PC-3 (cell line): ENCODE measurements around the gene SLC30A7. TPM values are rescaled to one million over a fixed set of nuclear protein-coding genes. Genes with fewer than 3 reads are reported as not detected.

Experiments
- ATAC-seq: fragments of 200-7000 bp; cut with Tn5 transposase; 2 replicates; pipeline ENCODE4 v1.9.1; 2020; ENCODE audit warnings: mild to moderate bottlenecking, moderate library complexity
- BruUV-seq: library from RNA; stranded (reverse); fragments of 400-500 nt; replicated peaks from 2 replicates; lab custom pipeline; 2021; lab: Mats Ljungman, UMichigan
- CTCF ChIA-PET: fragments of 300-600 bp; sonication (Branson Sonifier 250); formaldehyde crosslinking; loops from one replicate; lab custom pipeline; 2022; ENCODE audit warnings: antibody characterized with exemption; lab: Charles Lee
- POLR2A ChIA-PET: fragments of 300-600 bp; sonication (Branson Sonifier 250); formaldehyde crosslinking; loops from one replicate; lab custom pipeline; 2022; ENCODE audit warnings: antibody characterized with exemption; ENCODE audit not compliant: unreplicated experiment; lab: Charles Lee
- DNase-seq: peaks from one replicate; pipeline ENCODE4 v3.0.0-alpha.2; 2015
- H2AFZ ChIP-seq: fragments of 300-600 bp; sonication (generic); 2 replicates; pipeline ENCODE4 v1.6.0; 2016; ENCODE audit warnings: antibody characterized with exemption, low read length
- H3F3A ChIP-seq: fragments of 300-600 bp; sonication (generic); one replicate; pipeline ENCODE4 v1.6.0; 2017; ENCODE audit warnings: antibody characterized with exemption, low read length, control low read depth, mild to moderate bottlenecking; ENCODE audit not compliant: unreplicated experiment
- H3K27ac ChIP-seq: fragments of 300-600 bp; sonication (generic); 2 replicates; pipeline ENCODE4 v1.5.1; 2016; ENCODE audit warnings: mild to moderate bottlenecking, low read length
- H3K27me3 ChIP-seq: fragments of 300-600 bp; sonication (generic); 2 replicates; pipeline ENCODE4 v1.6.1; 2016; ENCODE audit warnings: low read length, mixed read lengths
- H3K36me3 ChIP-seq: fragments of 300-600 bp; sonication (generic); 2 replicates; pipeline ENCODE4 v1.6.1; 2016; ENCODE audit warnings: low read depth, mixed run types, low read length, mixed read lengths
- H3K4me1 ChIP-seq: fragments of 300-600 bp; sonication (generic); 2 replicates; pipeline ENCODE4 v1.5.1; 2016; ENCODE audit warnings: low read length; ENCODE audit not compliant: insufficient read depth
- H3K4me2 ChIP-seq: fragments of 300-600 bp; sonication (generic); 2 replicates; pipeline ENCODE4 v1.6.0; 2016; ENCODE audit warnings: low read length
- H3K4me3 ChIP-seq: fragments of 300-600 bp; sonication (generic); 2 replicates; pipeline ENCODE4 v1.5.1; 2016; ENCODE audit warnings: mild to moderate bottlenecking, low read length, mixed read lengths
- H3K79me2 ChIP-seq: fragments of 300-600 bp; sonication (generic); 2 replicates; pipeline ENCODE4 v1.6.1; 2017; ENCODE audit warnings: low read length, mixed read lengths
- H3K9ac ChIP-seq: fragments of 300-600 bp; sonication (generic); 2 replicates; pipeline ENCODE4 v1.6.0; 2016; ENCODE audit warnings: mild to moderate bottlenecking, low read length
- H3K9me2 ChIP-seq: fragments of 300-600 bp; sonication (generic); replicated peaks from 2 replicates; pipeline ENCODE4 v1.6.1; 2016; ENCODE audit warnings: mixed run types, low read length, mixed read lengths
- H3K9me3 ChIP-seq: fragments of 300-600 bp; sonication (generic); 2 replicates; pipeline ENCODE4 v1.6.1; 2016; ENCODE audit warnings: low read length, mixed read lengths
- H4K20me1 ChIP-seq: fragments of 300-600 bp; sonication (generic); 2 replicates; pipeline ENCODE4 v1.6.1; 2016; ENCODE audit warnings: low read length, mixed read lengths
- EZH2 ChIP-seq: fragments of 300-600 bp; sonication (generic); IDR thresholded peaks from one replicate; pipeline ENCODE4 v1.6.1; 2017; ENCODE audit warnings: antibody characterized with exemption, mild to moderate bottlenecking, low read length; ENCODE audit not compliant: unreplicated experiment
- EZH2phosphoT487 ChIP-seq: fragments of 300-600 bp; sonication (generic); IDR thresholded peaks from 2 replicates; pipeline ENCODE4 v1.6.1; 2018; ENCODE audit warnings: mild to moderate bottlenecking, antibody characterized with exemption, low read length, borderline replicate concordance
- intact Hi-C: fragments of 100-400 bp; cut with micrococcal nuclease; formaldehyde crosslinking; loops from 2 replicates; pipeline ENCODE4 v1.9.0; 2023
- total RNA-seq: library from RNA; depleted of rRNA; stranded (reverse); fragments of >200 nt; gene quantifications from 2 replicates; pipeline ENCODE4 v1.2.3, GENCODE V29; 2014
- TF ChIP-seq, protein P1 (sequence below): fragments of 300-600 bp; sonication (generic); conservative IDR thresholded peaks from 2 replicates; pipeline ENCODE4 v1.5.1; 2017; ENCODE audit warnings: antibody characterized with exemption, low read depth, mild to moderate bottlenecking, low read length

Gene SLC30A7
- total RNA-seq, 1 experiment from 2014 or later, result 24.0 TPM

GRCh38 chr1:100904528-100904927 is 8.6 kb downstream of the SLC30A7 start:
- Histone ChIP-seq H3K4me1 (no peaks in the 10 kb centered on the region), H2AFZ (no peak overlapping the region), H3K27ac (no peak overlapping the region), H3K79me2 (peaks cover 25% of the 10 kb centered on the region), H3K27me3 (no peaks in the 10 kb centered on the region), H3K36me3 (peaks cover 56% of the 10 kb centered on the region), H3K4me3 (no peak overlapping the region), H3K9me3 (no peaks in the 10 kb centered on the region), H3K9ac (no peak overlapping the region), H3K4me2 (no peak overlapping the region), H3K9me2 (no peaks in the 10 kb centered on the region), H3F3A (no peaks in the 10 kb centered on the region), H4K20me1 (no peaks in the 10 kb centered on the region; the same call in 1 of the 2 replicates)
- TF ChIP-seq EZH2phosphoT487 (no peak), EZH2 (no peak)
- TF ChIP-seq, protein P1, sequence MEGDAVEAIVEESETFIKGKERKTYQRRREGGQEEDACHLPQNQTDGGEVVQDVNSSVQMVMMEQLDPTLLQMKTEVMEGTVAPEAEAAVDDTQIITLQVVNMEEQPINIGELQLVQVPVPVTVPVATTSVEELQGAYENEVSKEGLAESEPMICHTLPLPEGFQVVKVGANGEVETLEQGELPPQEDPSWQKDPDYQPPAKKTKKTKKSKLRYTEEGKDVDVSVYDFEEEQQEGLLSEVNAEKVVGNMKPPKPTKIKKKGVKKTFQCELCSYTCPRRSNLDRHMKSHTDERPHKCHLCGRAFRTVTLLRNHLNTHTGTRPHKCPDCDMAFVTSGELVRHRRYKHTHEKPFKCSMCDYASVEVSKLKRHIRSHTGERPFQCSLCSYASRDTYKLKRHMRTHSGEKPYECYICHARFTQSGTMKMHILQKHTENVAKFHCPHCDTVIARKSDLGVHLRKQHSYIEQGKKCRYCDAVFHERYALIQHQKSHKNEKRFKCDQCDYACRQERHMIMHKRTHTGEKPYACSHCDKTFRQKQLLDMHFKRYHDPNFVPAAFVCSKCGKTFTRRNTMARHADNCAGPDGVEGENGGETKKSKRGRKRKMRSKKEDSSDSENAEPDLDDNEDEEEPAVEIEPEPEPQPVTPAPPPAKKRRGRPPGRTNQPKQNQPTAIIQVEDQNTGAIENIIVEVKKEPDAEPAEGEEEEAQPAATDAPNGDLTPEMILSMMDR, result no peak
- BruUV-seq, result no TSS peak
- ChIA-PET CTCF (no interaction called here), POLR2A (no interaction called here)
- ATAC-seq, result no peak
- intact Hi-C loops, result no loop called here
- DNase-seq, result no peak

GRCh38 chr1:100905181-100905580 is 9.3 kb downstream of the SLC30A7 start:
- ATAC-seq (no peak), DNase-seq (no peak)
- Histone ChIP-seq H2AFZ (no peak overlapping the region), H3K9ac (no peak overlapping the region), H3F3A (no peaks in the 10 kb centered on the region), H3K9me2 (no peaks in the 10 kb centered on the region), H3K36me3 (peaks cover 57% of the 10 kb centered on the region), H3K27ac (no peak overlapping the region), H3K9me3 (no peaks in the 10 kb centered on the region), H3K4me1 (no peaks in the 10 kb centered on the region), H3K4me2 (no peak overlapping the region), H3K79me2 (peaks cover 22% of the 10 kb centered on the region), H3K27me3 (no peaks in the 10 kb centered on the region), H4K20me1 (no peaks in the 10 kb centered on the region; the same call in 1 of the 2 replicates), H3K4me3 (no peak overlapping the region)
- BruUV-seq, result no TSS peak
- ChIA-PET CTCF (no interaction called here), POLR2A (no interaction called here)
- no peak for TF ChIP-seq EZH2
- no peak for TF ChIP-seq EZH2phosphoT487
- TF ChIP-seq, protein P1, result no peak
- intact Hi-C loops, result no loop called here

GRCh38 chr1:100907887-100908286 is 12.0 kb downstream of the SLC30A7 start:
- no peak overlapping the region for H3K27ac ChIP-seq
- H3K36me3 ChIP-seq, result peaks cover 59% of the 10 kb centered on the region
- no peak overlapping the region for H3K4me2 ChIP-seq
- no peak overlapping the region for H2AFZ ChIP-seq
- H3K9ac ChIP-seq, result no peak overlapping the region
- H3K4me1 ChIP-seq, result no peaks in the 10 kb centered on the region
- intact Hi-C loops, result no loop called here
- no peaks in the 10 kb centered on the region for H3F3A ChIP-seq
- H4K20me1 ChIP-seq, result no peaks in the 10 kb centered on the region; the same call in 1 of the 2 replicates
- CTCF ChIA-PET, result interaction anchor here (0.6 kb wide), 1 partner anchor 13 kb away, joined by 3 read pairs; no protein-coding TSS in a partner anchor
- H3K9me3 ChIP-seq, result no peaks in the 10 kb centered on the region
- no peak for ATAC-seq
- H3K9me2 ChIP-seq, result no peaks in the 10 kb centered on the region
- BruUV-seq, result no TSS peak
- POLR2A ChIA-PET, result no interaction called here
- no peaks in the 10 kb centered on the region for H3K27me3 ChIP-seq
- no peak overlapping the region for H3K4me3 ChIP-seq
- DNase-seq, result no peak
- peaks cover 16% of the 10 kb centered on the region for H3K79me2 ChIP-seq
- TF ChIP-seq EZH2 (no peak), EZH2phosphoT487 (no peak)
- TF ChIP-seq, protein P1, result no peak
